ENCODE measurements around the gene ADGRD1.

ADGRD1 gene

DNA sequence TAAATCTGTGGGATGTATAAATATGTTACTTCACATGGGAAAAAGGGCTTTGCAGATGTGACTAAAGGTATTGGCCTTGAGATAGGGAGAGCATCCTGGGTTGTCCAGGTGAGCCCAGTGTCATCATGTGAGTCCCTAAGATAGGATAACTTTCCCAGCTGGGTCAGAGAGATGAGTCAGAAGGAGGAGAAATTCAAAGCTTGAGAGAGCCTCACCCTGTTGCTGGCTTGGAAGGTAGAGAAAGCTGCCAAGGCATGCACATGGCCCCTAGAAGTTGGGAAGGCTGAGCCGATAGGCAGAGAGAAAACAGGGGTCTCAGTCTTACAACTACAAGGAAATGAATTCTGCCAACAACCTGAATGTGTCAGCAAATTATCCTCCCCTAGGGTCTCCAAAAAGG, 213.0 kb downstream of the ADGRD1 start:
- no peak for DNase-seq (ENCODE audit: low spot score)
- no peaks in the 10 kb centered on the region for H3K9me3 ChIP-seq (ENCODE audit: severe bottlenecking)
- no peak for ATAC-seq (ENCODE audit: low read depth)
- no peak for TF ChIP-seq CTCF (IDR thresholded peaks at IDR 0.05; ENCODE audit: poor library complexity, severe bottlenecking)
- no peak overlapping the region for H3K4me3 ChIP-seq (ENCODE audit: severe bottlenecking)
- H3K4me1 ChIP-seq (ENCODE audit: insufficient read depth, poor library complexity, severe bottlenecking), result peaks cover 4% of the 10 kb centered on the region
- H3K36me3 ChIP-seq (ENCODE audit: low read depth), result no peaks in the 10 kb centered on the region
- H3K27ac ChIP-seq (ENCODE audit: poor library complexity, severe bottlenecking), result no peak overlapping the region
- peaks cover 15% of the 10 kb centered on the region for H3K27me3 ChIP-seq (ENCODE audit: insufficient read depth, poor library complexity, severe bottlenecking)

DNA sequence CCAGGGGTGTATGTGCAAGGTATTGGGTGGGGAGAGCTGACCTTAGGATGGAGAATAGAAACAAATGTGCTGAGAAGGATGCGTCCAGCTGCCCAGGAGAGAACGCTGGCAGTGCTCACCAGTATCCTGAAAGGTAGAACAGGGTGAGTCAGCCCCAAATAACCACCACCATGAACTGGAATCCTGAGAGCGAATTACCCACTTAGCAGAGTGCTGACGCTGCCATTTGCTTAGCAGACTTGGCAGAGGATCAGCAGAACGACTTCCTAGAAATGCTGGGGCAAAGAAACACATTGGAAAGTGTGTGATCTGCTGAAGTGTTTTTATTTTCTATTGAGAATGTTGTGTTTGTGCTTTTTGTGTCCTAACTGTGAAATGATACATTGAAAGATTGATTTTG, 213.6 kb downstream of the ADGRD1 start:
- H3K4me1 ChIP-seq (ENCODE audit: insufficient read depth, poor library complexity, severe bottlenecking), result peaks cover 4% of the 10 kb centered on the region

GRCh38 chr12:131171029-131171428, 217.3 kb downstream of the ADGRD1 start:
- Histone ChIP-seq H3K4me1 (ENCODE audit: insufficient read depth, poor library complexity, severe bottlenecking) (peaks cover 4% of the 10 kb centered on the region), H3K36me3 (ENCODE audit: low read depth) (no peaks in the 10 kb centered on the region), H3K27me3 (ENCODE audit: insufficient read depth, poor library complexity, severe bottlenecking) (no peaks in the 10 kb centered on the region), H3K4me3 (ENCODE audit: severe bottlenecking) (no peak overlapping the region), H3K27ac (ENCODE audit: poor library complexity, severe bottlenecking) (no peak overlapping the region), H3K9me3 (ENCODE audit: severe bottlenecking) (no peaks in the 10 kb centered on the region)
- no peak for DNase-seq (ENCODE audit: low spot score)
- no peak for TF ChIP-seq CTCF (IDR thresholded peaks at IDR 0.05; ENCODE audit: poor library complexity, severe bottlenecking)
- peak; percentile 71 for ATAC-seq (ENCODE audit: low read depth)

More for the DNA sequence above, 213.6 kb downstream of the ADGRD1 start:
- no peaks in the 10 kb centered on the region for H3K9me3 ChIP-seq (ENCODE audit: severe bottlenecking)
- ATAC-seq (ENCODE audit: low read depth) (peak; percentile 72), DNase-seq (ENCODE audit: low spot score) (no peak)
- no peak overlapping the region for H3K4me3 ChIP-seq (ENCODE audit: severe bottlenecking)
- no peaks in the 10 kb centered on the region for H3K36me3 ChIP-seq (ENCODE audit: low read depth)
- TF ChIP-seq CTCF (IDR thresholded peaks at IDR 0.05; ENCODE audit: poor library complexity, severe bottlenecking), result no peak
- H3K27me3 ChIP-seq (ENCODE audit: insufficient read depth, poor library complexity, severe bottlenecking), result peaks cover 9% of the 10 kb centered on the region
- H3K27ac ChIP-seq (ENCODE audit: poor library complexity, severe bottlenecking), result no peak overlapping the region

DNA sequence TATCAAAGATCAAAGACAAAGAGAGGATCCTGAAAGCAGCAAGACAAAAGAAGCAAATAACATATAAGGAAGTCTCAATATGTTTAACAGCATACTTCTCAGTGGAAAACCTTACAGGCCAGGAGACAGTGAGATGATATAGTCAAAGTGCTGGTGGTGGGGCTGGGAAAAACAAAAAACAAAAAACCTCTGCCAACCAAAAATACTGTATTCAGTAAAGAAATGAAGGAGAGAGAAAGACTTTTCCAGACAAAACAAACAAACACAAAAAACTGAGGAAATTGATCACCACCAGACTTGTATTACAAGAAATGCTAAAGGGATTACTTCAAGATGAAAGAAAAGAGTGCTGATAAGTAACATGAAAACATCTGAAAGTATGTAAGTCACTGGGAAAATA, 221.2 kb downstream of the ADGRD1 start:
- peaks cover 4% of the 10 kb centered on the region for H3K4me1 ChIP-seq (ENCODE audit: insufficient read depth, poor library complexity, severe bottlenecking)
- DNase-seq (ENCODE audit: low spot score) (no peak), ATAC-seq (ENCODE audit: low read depth) (no peak)
- H3K27me3 ChIP-seq (ENCODE audit: insufficient read depth, poor library complexity, severe bottlenecking), result peaks cover under 1% of the 10 kb centered on the region
- TF ChIP-seq CTCF (IDR thresholded peaks at IDR 0.05; ENCODE audit: poor library complexity, severe bottlenecking), result no peak
- H3K36me3 ChIP-seq (ENCODE audit: low read depth), result no peaks in the 10 kb centered on the region
- H3K9me3 ChIP-seq (ENCODE audit: severe bottlenecking), result no peaks in the 10 kb centered on the region
- no peak overlapping the region for H3K27ac ChIP-seq (ENCODE audit: poor library complexity, severe bottlenecking)
- no peak overlapping the region for H3K4me3 ChIP-seq (ENCODE audit: severe bottlenecking)

GRCh38 chr12:131176266-131176665, 222.6 kb downstream of the ADGRD1 start:
- ATAC-seq (ENCODE audit: low read depth) (no peak), DNase-seq (ENCODE audit: low spot score) (no peak)
- TF ChIP-seq CTCF (IDR thresholded peaks at IDR 0.05; ENCODE audit: poor library complexity, severe bottlenecking), result no peak
- Histone ChIP-seq H3K27me3 (ENCODE audit: insufficient read depth, poor library complexity, severe bottlenecking) (peaks cover 12% of the 10 kb centered on the region), H3K4me3 (ENCODE audit: severe bottlenecking) (no peak overlapping the region), H3K9me3 (ENCODE audit: severe bottlenecking) (no peaks in the 10 kb centered on the region), H3K27ac (ENCODE audit: poor library complexity, severe bottlenecking) (no peak overlapping the region), H3K36me3 (ENCODE audit: low read depth) (no peaks in the 10 kb centered on the region), H3K4me1 (ENCODE audit: insufficient read depth, poor library complexity, severe bottlenecking) (peaks cover 3% of the 10 kb centered on the region)
